GM21447 (cell line): ENCODE results near the gene MCC.
A peak's percentile ranks its signal among the peaks of the same experiment; 100 is the strongest.

Source experiments
- ATAC-seq: cut with Tn5 transposase; IDR thresholded peaks from one replicate; pipeline ENCODE4 v1.9.1; 2021; ENCODE audit not compliant: unreplicated experiment

Gene MCC

DNA sequence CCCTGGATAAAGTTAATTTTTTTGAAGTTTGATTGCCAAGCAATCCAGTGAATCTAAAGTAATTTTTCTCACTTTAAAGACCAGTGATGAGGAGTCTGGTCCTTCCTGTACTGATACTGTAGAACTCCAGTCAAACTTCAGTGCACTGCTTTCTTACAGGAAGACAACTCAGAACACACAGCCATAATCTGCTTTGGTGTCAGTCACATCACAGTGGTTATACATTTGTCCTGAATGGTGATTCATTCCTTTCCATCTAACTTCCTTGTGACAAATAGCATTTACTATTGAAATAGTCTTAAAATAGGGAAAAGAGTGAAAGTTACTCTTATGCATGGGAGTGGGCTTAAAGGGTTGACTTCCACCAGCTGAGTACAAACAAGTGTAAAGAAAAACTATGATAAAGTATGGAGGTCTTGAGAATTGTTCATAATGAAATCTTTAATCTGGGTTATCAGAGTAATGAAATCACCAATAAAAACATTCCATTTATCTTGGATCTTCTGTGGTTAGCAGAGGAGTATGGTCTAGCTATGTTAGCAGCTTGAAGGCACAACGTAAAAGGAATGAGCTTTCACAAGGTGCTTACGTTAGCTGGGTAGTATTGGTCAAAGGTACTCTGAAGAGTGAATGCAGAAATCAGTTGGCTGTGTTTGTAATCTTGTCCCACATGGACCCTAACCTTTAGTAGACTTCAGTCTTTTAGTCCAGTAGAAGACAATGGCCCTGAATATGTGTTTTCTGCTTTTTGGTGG lies 470.2 kb downstream of the MCC start:
- ATAC-seq: no peak

DNA sequence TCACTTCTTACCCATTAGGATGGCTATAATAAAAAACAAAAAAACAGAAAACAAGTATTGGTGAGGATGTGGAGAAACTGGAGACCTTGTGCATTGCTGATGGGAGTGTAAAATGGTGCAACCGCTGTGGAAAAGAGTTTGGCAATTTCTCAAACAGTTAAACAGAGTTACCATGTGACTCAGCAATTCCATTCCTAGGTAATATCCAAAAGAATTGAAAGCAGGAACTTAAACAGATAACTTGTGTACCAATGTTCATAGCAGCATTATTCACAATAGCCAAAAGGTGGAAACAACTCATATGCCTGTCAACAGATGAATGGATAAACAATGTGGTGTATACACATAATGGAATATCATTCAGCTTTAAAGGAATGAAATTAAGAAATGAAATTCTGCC lies 482.8 kb downstream of the MCC start:
- no peak for ATAC-seq

DNA sequence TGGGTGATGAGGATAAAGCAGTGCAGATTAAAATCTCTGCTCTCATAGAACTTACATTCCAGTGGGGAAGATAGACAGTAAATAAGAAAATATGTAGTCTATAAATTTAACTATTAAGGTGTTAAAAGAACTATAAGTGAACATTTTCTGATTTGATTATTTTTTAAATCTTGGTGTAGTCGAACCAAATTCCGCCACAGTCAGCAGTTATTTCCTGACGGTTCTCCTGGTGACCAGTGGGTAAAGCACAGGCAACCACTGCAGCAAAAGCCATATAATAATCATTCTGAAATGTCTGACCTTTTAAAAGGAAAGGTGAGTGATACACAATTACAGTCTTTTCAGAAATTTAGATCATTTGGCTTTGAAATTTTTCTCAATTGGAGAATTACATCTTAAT lies 484.5 kb downstream of the MCC start:
- no peak for ATAC-seq

DNA sequence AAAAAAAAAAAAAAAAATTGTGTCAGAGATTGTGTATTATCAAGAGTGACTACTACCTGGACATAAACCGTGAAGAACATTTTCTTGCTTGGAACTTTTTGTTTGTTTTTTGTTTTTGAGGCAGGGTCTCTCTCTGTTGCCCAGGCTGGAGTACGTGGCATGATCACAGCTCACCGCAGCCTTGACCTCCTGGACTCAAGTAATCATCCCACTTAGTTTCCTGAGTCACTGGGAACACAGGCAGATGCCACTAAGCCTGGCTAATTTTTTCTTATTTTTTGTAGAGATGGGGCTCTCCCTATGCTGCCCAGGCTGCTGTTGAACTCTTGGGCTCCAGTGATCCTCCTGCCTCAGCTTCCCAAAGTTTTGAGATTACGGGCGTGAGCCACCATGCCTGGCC lies 485.8 kb downstream of the MCC start:
- ATAC-seq: no peak

DNA sequence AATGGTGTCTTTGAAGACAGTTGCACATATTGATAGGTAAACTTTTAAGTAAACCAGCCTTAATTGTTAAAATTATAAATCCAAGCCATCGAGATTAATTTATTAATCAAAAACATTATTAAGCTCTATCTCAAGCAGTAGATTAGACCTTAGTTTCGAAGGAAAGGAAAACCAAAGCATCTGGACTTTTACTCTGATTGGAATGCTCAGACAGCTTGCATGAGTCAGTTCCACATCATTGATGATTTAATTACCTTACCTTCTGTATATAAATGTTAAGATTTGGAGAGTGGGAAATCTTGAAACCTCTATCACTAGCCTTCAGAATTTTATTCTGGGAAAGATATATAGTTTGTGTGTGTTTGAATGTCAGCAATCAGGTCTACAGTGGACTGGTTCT lies 487.8 kb downstream of the MCC start:
- ATAC-seq: no peak

DNA sequence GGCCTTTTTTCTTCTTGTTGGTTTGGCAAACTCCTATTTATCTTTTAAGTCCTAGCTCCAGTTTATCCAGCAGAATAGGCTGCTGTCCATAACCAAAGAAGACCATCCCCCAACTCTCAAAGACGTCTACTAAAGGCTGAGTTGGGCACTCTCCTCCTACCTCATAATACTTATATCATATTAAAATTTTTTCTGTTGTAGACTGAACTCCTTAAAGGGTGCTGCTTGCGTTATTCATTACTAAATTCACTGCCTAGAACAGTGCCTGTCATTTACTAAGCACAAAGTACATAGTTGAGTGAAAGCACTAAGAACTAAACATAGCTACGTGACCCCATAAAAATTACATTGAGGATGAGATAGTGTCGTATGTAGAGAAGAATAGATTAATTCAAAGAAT lies 490.0 kb downstream of the MCC start:
- ATAC-seq: no peak

DNA sequence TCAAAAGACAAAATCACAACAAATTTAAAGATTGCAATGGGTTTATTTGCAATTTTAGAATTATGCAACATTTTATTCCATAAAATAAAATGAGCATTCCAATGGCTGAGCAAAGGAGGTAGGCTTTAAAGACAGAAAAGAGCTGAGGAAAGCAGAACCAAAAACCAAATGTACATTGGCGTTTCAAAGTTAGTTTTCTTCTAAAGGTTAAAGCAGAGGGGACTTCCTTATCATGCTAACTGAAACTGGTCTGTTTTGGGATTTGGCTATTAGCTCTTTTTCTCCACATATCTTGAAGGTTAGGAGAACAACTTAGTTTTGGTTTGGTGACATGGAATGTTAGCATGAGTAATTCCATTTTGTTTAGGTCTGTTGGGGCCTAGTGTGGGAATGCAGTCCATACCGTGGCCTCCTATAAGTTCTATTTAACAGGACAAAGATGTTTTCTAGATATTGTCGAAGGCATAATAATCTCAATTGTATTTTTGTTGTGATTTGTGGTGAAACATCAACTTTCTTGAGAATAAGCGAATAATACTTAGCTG lies 491.4 kb downstream of the MCC start:
- no peak for ATAC-seq

DNA sequence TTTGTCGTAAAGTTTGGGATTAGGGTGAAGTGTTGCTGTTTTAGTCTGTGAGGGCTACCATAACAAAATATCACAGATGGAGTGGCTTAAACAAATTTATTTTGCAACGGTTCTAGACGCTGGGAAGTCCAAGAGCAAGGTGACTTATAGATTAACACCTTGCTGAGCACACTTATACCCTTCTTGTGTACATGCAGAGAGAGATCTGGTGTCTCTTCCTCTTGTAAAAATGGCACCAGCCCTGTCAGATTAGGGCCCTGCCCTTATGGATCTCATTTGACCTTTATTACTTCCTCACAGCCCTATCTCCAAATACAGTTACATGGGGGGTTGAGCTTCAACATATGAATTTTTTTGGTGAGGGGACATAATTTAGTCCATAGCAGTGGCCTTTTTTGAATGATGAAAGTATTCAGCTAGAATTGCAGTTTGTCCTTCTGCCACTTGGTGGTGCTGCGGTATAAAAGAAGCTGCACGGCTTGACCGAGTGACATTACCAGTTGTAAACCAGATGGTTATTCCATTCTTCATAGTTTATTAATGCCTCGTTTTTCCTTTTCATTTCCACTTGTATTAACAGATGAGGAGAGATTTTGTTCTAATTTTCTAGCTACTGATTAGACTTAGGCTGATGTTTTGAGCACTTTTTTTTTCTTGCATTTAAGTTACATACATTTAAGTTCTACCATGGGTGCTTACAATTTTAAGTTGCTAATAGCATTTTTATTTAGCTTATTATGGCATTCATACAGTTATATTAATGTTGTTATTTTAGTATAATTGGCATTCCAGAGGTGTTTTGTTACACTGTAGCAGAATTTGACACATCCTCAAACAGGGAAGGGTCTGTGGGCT lies 492.3 kb downstream of the MCC start:
- ATAC-seq: peak; percentile 84

DNA sequence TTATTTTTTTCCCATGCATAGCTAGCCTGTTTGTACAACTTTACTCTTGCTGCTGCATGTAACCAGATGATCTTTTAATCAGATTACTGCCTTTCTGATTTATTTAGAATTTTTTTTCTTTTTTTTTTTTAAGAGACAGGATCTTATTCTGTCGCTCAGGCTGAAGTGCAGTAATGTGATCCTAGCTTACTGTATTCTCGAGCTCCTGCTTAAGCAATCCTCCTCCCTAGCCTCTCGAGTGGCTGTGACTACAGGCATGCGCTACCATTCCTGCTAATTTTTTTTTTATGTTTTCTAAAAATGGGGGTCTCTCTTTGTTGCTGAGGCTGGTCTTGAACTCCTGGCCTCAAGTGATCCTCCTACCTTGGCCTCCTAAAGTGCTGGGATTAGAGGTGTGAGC lies 502.0 kb downstream of the MCC start:
- no peak for ATAC-seq

DNA sequence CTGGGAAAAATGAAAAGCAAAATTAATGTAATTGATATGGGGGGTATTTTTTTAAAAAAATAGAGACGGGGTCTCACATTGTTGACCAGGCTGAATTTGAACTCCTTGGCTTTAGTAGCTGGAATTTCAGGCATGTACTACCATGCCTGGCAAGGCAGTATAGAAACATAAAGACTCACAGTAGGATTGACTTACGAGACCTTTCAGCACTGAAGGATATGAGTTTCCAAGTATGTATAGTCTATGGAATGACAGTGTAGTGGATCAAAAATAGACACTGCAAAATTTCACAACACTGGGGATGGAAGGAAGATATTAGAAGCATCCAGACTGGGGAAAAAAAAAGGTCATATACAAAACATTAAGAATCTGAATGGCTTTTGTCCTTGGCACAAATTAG lies 504.9 kb downstream of the MCC start:
- ATAC-seq: no peak

DNA sequence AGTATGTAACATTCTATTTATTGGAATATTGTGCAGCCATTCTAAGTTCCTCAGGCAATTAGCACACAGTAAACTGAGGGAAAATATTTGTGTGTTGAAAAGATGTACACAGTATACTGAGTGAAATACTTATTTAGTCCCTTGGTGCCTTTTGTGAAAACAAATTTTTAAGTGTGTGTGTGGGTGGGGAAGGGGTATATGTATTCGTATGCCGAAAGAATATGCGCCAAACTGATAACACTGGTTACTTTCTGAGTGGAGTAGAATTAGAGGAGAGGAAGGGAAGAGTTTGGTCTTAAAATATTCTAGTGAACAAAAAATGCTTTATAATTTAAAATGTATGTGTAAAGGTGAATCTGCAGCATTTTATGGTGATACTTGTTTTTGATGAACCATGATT lies 508.5 kb downstream of the MCC start:
- no peak for ATAC-seq

DNA sequence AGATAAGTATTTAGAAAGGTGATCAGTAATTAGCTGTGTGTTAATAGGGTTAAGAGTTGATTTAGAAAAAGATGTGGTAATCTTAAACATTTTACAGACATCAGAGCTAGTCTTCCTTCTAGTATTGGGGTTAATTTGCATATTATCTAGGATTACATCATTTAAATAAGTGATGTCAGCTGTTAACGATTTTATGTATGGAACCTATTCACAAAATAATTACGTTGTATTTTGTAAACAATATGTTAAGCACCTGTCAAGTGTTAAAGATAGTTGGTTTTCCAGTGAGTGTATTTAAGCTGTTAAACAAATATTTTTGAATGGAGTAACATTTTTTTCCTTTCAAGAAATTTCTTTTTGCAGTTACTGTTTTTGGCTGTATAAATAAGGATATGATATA lies 509.4 kb downstream of the MCC start:
- ATAC-seq: no peak

DNA sequence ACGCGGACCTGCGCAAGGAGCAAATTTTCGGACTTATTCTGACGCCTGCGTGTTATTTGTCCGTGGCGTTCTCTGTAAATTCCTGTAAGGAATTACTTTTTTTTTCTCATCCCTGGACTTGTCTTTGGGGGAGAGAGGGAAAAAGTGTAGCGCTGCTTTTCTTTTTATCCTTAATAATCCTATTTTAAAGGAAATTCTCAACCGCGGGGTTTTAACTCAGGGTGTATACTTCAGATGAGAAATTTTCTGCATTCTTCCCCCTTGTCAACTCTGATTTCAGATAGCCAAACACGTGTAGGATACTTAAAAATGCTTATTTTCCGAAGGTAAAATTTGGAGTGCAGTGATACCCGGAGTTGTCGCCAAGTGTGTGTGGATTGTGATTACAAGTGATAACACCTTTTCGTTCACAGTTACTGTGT lies 510.8 kb downstream of the MCC start:
- ATAC-seq: no peak

DNA sequence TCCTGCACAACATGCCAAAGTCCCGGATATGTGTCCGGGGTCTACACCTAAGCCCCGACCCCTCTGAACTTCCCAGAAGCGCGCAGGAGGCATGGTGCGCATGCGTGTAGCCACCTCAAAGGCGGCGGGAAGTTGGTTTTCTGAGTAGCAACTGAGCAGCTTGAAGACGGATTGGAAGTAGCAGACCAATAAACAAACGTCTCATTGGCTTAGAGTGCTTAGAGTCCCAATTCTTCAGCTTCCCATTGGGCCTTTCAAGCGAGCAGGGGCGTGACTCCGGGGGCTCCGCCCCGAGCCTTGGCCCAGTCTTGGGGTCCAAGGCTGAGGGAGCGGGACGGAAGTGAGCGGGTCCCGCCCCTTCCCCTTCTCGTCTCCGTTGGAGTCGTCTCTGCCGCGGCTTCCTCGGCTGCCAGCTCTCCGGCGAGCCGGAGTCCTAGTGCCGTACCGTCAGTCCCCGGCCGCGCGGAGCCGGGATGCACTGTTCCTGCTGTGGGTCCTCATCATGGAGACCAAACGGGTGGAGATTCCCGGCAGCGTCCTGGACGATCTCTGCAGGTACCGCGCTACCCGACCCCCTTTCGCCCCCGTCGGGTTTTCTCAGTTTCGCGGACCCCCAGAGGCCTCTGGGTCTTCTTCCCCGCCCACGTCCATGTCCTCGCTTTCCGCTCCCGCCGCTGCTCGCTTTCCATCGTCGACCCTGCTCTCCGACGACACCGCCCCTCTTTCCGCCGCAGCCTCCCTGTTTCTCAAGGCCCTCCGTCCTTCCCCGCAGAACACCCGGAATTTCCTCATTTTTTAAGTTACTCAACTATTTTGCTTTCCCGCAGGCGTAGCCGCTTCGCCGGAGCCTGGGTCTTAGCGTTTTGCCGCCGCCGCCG lies 511.6 kb downstream of the MCC start, which contains the start of gene DCP2:
Gene DCP2 (plus strand): TSS at position 367 of the 878 bp plus-strand sequence. CDS start 136 bp downstream, at position 503.
- ATAC-seq: peak; percentile 95

DNA sequence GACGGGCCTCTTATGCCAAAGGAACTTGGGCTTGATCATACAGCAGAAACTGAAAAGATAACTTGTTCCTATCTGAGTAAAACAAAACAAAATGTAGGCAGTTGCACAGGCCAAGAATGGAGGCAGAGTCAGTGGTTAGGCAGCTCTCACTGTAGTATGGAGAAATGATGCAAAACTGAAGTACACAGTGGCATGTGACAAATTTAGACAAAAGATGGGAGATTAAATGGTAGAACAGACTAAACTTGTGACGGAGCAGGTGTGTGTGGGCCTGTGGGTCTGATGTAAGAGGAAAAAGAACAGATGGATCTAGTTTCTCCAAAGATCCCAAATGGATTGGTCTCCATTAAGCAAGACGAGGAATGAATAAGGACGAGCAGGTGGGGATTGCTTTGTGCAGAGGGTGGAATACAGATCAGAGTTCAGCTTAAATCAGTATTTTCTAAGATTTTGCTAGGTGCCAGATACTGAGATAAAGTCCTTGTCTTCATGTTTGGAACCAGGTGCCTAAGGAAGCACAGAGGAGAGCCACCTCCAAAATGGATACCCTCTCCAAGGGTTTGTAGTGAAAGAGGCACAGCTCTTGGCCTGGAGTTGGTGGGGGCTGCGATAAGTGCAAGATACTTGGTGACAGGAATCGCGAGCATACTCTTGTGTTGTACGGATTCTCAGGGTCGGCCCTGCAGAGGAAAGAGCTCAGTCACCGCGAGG lies 512.4 kb downstream of the MCC start:
- peak; percentile 21 for ATAC-seq

DNA sequence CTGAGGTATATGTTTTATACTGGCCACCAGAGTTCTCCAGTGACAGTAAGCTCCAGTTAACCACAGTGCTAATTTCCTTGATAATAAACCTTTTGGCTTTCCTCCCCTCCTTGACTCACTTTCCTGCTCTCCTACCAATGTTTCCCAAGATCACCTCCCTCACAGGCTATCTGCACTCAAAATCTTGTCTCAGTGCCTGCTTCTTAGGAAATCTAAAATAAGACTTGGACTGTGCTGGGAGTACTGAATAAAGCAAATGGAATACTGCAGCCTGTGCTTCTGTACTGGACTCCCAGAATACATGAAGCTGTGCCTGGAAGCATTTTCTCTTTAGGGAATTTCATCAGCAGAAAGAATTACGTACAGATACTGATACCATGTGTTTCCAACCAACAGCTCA lies 513.4 kb downstream of the MCC start:
- no peak for ATAC-seq

DNA sequence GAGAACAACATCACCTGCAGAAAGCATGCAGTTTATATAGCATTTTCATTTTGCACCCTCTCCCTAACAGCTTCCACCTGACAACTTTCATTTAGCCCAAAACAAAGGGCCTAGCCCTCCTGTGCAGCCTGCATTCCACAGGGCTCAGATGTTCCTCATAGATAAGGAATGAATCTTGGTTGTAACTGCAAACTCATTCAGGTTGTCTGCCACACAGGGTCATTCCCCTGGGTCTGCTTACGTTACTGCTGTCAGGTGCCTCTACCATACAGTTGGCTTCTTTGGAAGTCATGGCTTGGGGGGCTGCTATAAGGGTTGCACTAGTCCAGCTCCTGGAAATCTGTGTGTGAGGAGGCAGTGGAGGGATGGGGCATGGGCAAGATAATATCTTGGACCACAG lies 514.3 kb downstream of the MCC start:
- ATAC-seq: no peak

DNA sequence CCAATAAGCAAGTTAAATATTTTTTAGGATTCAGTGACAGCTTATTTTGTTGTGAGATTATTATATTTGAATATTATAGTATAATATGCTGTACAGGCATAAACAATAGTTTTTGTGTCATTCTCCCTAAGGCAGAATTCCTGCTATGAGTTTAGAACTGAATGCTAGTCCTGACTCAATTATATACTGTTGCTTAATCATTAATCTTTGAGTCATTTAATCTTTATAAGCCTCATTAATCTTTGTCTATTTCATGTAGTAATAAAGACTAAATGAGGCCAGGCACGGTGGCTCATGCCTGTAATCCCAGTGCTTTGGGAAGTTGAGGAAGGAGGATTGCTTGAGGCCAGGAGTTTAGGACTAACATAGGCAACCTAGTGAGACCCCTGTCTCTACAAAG lies 515.2 kb downstream of the MCC start:
- ATAC-seq: no peak
